ENCODE results near the gene CLNK.

Gene CLNK

DNA sequence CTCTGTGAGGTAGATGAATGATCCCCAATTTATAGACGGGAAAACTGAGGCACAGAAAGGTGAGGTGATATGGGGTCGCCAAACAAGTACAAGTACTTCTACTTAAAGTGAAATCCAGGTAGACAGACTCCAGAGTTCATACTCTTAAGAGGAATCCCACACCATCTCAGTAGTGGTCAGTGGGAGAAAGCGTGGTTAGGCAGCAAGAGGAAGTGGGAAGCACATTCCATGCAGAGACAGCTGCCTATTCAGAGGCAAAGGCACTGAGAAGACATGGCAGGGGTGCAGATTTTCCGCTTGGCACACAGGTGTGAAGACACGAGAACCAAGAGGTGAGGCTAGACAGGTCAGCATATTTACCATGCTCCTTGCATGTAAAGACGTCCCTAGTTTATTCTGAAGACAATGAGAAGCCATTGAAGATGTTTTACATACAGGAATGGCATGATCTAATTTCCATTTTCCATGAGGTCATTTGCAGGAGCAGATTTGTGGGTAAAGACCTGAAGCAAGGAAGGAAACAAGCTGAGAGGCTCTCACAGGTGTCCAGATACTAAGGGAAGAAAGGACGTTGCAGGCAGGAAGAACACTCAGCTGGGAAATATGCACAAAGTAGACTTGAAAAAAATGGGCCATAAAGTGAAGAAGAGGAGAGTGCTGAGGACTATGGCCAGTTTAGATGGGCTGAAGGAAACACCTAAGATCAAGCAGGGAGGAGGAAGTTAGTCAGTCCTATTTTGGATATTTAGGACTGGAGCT lies 17.3 kb upstream of the CLNK start:
- no peak for DNase-seq

DNA sequence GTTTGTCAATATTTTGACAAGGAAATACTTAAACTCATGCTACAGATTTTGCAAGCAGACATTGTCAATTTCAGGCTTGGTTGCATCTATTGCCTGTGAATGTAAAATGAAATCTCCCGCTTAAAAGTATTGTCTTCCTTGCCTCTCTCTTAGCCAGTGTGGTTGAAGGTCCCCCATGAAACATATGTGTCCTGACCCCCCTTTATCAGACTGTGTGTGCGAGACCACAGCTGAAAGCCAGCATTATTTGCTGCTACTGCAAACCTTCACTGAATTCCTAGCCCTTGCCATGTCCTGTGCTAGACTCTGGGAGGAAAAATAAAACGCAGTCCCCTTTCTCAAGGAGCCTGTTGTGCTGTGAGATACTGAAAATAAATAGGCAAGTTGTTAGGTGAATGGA lies 16.6 kb upstream of the CLNK start:
- DNase-seq: no peak

DNA sequence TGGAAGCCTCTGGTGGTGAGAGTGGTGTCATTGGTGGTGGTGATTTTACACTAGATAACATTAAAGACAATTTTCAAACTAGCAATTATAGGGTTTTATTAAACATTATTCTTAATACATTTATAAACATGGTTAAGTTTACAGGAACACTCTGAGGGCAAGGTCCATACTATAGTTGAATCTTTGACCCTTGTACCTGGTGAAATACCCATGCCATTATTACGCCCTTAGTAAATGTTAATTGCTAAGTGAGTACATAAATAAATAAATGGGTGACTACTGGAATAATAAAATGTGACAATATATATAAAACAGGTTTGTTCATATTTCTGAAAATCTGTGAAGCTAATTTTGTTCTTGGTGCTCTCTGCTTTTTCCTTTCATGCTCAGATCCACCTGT lies 13.6 kb upstream of the CLNK start:
- no peak for DNase-seq

DNA sequence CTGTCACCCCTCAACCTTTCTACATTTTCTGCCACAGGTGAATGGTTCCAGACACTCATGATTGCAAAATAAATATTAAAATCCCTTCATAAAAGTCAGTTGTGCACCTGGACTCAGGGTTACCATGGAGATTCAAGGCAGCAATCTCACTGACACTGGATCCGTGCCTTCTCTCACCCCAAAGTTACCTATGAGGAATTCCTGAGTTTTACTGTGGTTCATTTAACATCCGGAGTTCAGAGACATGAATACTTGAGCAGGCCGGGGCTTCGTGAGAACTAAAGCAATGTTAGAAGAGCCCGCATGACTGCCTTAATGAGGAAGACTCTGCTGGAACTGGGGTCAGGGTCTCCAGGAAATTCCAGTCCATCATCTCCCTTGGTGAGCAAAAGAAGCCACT lies 12.5 kb upstream of the CLNK start:
- no peak for DNase-seq

DNA sequence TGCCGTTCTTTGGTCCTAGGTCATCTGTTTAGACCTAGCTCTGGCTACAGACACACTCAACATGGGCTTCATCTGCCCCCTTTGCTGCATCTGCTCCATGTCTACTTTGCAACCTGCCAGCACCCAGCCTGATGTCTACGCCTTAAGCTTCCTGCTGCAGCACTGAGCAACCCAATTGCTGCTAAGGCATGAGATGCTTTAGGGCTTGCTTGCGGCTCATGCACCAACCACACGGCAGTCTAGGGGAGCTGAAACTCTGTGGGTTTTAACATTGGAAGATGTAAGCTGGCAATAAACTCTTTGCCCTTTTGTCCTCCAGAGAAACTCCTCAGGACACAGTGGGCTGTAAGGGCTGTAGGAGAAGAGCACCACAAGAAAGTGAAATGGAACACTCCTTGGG lies 11.7 kb upstream of the CLNK start:
- no peak for DNase-seq

DNA sequence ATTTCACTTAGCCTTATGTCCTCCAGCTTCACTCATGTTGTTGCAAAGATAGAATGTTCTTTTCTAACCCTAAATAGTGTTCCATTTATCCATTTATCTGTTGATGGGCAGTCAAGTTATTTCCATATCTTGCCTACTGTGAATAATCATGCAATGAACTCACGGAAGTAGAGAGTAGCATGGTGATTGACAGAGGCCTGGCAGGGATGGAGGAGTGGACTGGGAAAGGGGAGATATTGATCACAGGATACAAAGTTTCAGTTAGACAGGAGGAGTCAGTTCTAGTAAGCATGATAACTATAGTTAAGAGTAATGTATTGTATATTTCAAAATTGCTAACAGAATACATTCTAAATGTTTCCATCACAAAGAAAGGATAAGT lies 10.3 kb upstream of the CLNK start:
- no peak for DNase-seq

DNA sequence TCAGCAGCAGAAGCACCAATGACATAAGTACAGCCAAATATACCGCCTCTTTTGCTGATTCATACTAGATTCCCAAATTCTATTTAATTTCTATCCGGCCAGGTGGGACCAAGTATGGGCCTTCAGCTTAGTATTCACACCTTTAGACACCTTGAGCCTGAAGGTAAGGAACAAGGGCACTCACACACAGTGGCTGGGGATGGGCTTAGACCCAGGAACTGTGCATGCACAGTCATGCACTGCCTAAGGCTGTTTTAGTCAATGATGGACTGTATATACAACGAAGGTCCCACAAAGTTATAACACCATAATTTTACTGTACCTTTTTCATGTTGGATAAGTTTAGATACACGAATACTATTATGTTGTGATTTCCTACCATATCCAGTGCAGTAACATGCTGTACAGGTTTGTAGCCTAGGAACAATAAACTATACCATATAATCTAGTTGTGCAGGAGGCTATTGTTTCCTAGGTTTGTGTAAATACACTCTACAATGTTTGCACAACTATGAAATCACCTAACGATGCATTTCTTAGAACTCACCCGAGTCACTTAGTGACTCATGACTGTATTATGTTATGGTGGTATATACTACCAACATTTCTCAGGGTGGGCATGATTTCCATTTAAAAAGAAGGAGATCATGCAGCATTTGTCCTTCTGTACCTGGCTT lies 9.7 kb upstream of the CLNK start:
- no peak for DNase-seq

DNA sequence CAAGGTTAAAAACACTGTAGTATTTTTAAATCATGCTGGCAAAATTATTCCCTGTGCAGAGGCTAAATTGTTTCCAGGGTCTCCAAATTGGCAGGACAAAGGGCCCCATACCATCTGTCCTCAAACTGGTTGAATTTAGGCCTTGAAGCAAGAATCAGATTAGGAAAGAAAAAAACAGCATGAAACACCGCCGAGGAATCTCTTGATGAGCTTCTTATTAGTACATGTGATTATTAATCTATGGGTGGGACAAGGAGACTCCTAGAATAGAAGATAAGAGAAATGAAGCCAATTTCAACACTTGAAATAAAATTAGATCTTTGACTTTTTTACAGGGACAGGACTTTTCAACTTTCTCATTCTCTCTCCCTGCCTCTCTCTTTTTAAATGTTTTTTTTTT lies 7.1 kb upstream of the CLNK start:
- DNase-seq: no peak

DNA sequence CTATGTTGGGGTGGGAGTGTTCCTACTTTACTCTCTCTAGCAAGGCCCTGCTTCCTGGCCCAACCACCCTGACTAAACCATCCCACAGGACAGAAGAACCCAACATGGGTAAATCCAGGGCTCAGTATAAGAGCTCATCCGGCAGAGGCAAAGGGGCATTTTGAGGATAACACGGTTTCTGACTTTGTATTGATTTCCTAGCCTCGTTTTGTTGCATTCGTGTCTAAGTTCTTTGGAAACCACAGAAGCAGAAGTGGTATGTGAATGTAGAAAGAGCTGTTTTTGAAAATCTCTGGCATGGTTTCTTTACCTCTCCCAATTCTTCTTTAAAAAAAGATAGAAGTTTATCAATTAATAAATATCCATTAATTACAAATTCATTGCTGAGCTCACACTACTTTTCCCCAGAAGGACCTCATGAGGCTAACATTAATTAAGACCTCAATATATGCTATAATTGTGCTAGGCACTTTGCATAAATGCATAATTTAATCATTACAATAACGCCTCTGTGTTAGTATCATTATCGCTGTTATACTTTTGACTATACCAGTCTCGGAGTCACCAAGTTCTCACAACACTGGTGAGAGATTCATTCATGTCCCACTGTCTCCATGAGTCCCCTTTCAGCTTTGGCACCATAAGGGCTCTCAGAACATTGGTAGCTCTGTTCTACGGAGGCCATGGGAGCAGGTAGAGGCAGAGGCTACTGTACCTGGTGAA lies 5.8 kb upstream of the CLNK start:
- no peak for DNase-seq

DNA sequence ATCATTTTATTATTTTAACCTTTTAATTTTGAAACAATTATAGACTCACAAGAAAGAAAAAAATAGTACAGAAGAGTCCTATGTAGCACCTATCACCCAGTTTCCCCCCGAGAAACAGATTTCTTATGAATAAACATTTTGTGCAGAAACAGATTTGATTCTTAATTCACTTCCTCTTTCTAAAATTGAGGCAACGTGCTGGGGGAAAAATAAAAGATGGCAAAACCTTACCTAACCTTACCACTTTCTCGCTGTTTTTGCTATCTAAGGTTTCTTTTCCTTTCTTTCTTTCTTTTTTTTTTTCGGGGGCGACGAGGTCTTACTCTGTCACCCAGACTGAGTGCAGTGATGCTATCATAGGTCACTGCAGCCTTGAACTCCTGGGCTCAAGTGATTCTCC lies 4.3 kb upstream of the CLNK start:
- no peak for DNase-seq

DNA sequence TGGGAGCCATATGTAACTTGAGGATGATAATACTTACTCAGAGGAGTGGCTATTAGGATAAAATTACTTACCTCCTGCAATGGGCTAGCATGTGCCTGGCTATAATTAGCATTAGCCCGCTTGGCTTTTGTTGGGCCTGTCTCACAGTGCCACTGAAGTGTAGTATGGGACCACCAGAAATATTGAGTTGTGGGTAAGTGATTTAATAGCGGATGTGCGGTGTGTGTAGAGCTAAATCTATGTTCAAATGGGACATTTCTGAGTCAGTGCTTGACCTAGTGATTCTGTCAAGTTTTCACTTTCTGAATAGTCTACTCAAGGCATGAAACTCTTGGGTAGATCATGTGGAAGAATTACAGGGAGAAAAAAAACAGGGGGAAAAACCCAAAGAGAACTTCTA lies 3.5 kb upstream of the CLNK start:
- DNase-seq: no peak

DNA sequence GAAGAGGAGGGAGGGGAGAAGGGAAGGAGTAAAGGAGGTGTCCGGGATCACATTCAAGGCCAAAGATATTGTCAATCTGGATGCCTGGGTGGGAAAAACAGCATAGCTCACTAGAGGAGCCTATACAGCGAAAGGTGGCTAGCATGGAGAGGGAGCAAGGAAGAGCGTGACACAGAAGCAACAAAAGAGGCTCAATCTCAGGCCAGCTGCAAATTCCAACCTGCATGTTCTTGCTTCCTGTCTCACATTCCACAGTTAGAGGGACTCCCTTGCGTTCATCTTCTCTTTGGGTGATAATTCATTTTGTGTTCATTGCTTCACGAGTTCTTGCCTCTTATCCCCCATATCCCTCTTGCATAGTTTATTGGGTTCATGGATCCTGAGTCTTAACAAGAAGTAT lies 3.0 kb upstream of the CLNK start:
- DNase-seq: no peak

DNA sequence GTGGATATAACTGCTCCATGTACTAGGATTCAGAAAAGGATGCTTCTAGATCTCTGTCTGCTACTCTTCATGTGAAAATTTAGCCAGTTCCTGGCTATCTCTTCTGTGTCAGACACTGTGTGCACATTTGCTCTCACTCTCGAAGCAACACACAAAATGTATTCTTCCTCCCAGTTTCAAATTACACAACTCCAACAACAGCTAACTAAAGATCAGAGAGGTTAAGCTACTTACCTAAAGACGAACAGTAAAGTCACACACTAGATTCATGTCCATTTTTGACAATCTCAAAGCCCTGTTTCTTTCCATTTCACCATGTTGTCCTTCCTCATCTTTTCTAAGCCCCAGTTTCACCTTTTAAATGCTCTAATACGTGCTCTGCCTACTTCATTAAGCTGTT lies 2.2 kb downstream of the CLNK start:
- no peak for DNase-seq

DNA sequence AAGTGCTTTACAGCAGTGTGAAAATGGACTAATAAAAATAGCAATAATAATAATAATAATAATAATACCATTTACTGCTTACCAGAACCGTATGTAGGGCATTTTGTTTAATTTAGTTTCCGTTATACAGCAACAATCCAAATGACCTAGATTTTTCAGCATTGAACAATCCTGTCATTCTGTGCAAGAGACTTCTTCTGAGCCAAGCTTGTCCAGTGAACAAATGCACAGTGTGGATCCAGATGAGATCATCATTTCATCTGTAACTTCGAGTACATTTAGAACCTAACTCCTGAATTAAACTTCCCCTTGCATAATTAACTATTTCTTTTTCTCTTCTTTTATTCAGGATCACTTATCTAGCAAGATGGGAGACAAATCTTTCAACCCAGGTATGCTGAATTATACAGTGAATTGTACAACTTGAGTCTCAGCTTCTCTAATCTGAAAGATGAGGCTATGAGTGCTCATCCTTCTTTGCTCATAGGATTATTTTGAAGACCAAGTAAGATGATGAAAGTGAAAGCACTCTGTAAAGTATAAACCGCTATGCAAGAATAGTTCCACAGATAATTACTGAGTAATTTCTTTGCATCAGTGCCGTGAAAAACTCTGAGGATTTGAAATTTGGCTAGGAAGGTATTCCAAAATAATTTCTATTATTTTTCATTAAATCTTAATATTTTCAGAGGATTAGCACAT lies 6.6 kb downstream of the CLNK start:
- no peak for DNase-seq

DNA sequence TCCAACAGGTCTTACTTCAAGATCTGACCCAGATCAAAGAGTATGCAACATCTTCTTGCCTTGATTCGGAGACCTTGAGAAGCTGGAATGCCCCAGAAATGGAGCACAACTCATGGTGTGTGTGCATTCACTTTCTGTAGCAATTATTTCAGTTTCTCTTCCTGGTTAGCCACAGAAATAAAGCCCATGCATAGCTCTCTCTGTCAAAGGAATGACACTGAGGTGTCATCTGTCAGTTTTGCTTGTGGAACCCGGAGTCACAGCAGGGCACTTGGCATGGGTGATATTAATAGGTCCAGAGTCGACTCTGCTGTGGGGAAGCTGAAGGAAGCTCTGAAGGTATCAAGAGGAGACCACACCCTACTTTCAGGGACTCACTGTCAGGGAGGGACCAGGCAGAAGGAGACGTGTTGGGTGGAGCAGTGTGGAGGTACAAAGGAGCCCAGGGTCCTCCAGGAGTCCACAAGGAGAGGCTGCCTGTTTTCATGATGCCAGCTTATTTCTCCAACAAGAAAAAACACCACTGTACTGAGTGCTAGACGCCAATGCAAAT lies 10.7 kb downstream of the CLNK start:
- no peak for DNase-seq

DNA sequence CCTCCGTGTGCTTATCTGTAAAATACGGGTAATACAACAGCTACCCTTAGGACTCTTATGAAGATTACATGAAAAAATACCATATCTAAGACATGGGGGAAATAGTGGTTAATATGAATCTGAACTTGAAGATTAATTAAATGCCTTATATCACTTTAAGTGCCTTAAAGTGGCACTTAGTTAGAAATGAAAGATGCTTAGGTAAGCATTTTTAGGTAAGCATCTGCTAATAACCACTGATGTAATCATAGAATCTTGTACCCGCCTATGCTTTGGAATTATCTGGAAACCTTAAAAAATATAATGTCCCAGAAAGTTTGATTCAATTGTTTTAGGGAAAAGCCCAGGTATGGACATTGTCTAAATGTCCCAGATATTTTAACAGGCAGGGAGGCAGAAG lies 12.2 kb downstream of the CLNK start:
- DNase-seq: no peak

DNA sequence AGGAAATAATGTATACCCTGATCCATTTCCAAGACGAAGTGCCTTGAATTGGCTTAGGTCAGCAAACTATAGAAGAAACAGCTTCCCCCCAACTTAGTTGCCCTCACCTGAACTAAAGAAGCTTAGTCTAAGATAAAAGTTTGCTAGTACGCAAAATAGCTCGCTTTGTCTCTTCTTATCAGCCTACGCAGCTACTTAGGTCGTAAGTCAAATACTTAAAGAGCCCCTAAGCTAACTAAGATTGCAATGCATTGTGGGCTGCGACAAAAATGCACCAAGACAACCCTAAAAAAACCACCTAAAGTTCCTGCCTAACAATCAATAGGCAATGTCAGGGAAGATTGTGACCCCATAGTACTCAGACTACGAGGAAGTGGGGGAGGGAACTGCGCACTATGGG lies 12.8 kb downstream of the CLNK start:
- no peak for DNase-seq

DNA sequence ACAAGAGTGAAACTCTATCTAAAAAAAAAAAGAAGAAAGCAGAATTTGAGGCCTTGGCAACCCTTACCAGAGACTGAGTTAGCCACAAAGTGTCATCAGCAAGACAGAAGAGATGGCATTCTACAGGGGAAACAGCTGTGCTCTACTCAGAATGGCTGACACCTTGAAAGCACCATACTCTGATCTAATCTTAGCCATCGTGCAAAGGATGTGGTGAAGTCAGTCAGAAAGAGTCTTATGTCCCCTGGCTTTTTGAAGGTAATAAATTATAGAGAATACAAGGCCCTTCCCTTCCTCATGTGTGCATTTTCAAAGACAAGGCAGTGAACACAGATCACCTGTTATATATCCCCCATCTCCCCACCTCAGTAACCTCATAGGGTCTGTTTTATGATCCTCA lies 13.2 kb downstream of the CLNK start:
- no peak for DNase-seq

DNA sequence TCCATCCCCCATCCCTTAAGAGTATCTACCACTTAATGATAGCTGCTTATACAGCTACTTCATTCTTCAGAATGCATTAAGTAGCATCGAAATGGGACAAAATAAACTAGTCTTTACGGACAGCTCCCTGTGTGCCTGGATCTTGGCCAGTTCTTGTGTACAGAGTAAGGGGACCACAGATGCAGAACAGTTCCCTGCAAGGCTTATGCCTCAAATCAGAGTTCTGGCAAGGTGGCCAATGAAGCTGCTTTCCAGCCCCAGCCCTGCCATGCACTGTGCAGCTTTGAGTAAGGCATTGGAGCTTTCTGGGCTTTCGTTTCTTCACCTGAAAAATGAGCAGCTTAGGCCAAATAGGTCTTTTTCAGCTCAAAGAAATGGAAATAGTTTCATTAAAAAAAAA lies 14.2 kb downstream of the CLNK start:
- DNase-seq: no peak

DNA sequence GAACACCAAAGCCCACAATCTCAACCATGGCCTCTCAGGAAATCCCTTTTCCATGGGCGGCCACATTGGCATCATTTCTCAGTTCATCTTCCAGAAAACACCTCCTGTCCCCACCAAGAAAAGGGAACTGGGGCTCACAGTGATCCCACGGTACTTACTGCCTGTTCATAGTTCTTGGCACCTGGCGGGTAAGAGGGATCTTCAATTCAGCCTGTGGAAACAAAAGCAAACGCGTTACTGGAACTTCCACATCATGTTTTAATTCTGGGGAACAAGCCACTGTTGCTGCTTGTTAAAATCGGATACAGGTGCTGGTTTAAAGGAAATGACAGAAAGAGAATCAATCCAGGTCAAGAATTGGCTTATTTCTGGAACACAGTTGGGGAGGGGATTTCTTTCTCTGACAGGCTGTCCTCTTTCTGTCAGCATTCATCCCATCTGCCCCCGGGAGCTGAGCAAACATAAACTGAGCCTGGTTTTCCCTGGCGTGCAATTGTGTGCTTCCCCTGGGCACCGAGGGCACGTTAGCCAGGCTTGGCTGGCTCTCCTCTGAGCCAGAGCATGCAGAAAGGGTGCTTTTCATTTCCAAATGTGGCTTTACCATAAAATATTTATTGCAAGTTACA lies 16.8 kb downstream of the CLNK start:
- DNase-seq: no peak

DNA sequence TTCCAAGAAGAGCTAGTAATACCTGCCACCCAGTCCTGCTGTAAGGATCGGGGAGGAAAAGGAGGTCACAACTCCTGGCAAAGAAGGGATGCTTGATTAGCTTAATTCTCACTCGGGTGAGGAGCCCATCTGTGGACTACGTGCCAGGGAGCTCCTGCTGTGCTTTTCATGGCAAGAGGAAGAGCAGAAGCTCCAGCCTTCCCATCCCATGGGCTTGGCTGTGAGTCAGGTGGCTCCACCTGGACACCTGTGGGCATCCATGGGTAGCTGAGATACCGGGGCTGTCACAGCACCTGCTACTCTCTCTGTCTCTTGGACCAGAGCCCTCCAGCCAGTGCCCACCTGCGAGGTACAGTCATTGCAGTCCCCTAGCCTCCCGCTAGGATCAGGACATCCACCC lies 18.0 kb downstream of the CLNK start:
- no peak for DNase-seq
